HL-60 (cell line): ENCODE results near the gene ATP5PB.

Experiments
- POLR2AphosphoS5 ChIP-seq: IDR thresholded peaks from 2 replicates; pipeline ENCODE4 v1.6.1; 2012; ENCODE audit warnings: low read depth
- TF ChIP-seq, protein P1 (sequence below): IDR thresholded peaks from one replicate; pipeline ENCODE4 v1.5.1; 2011; ENCODE audit warnings: low read length, control low read depth, inconsistent platforms; ENCODE audit not compliant: insufficient read depth

DNA sequence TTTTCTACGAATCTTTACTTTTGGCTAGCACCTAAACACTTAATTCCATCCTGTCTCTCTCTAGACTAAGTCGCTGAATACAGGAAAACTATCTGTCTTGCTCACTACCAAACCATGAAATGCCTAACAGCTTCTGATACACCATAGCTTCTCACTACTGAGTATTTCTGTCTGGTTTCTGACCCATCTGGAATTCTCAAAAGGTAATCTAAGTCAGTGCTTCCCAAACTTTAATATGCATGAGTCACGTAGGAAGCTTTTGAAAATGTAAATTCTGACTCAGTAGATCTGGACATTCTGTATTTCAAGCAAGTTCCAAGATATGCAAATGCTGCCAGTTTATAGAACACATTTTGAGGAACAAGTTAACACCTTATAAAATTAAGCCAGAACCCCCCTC, 12.5 kb upstream of the ATP5PB start:
- TF ChIP-seq, protein P1, sequence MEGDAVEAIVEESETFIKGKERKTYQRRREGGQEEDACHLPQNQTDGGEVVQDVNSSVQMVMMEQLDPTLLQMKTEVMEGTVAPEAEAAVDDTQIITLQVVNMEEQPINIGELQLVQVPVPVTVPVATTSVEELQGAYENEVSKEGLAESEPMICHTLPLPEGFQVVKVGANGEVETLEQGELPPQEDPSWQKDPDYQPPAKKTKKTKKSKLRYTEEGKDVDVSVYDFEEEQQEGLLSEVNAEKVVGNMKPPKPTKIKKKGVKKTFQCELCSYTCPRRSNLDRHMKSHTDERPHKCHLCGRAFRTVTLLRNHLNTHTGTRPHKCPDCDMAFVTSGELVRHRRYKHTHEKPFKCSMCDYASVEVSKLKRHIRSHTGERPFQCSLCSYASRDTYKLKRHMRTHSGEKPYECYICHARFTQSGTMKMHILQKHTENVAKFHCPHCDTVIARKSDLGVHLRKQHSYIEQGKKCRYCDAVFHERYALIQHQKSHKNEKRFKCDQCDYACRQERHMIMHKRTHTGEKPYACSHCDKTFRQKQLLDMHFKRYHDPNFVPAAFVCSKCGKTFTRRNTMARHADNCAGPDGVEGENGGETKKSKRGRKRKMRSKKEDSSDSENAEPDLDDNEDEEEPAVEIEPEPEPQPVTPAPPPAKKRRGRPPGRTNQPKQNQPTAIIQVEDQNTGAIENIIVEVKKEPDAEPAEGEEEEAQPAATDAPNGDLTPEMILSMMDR: no peak
- TF ChIP-seq POLR2AphosphoS5: no peak
